Fibroblast of lung (primary cell): ENCODE measurements around the gene MAD2L1BP. TPM values are rescaled to one million over a fixed set of nuclear protein-coding genes. Genes with fewer than 3 reads are reported as not detected.
A peak's percentile ranks its signal among the peaks of the same experiment; 100 is the strongest.
"Not testable (repeated sequence)": the region's sequence is repeated elsewhere in the genome, so short reads cannot be mapped to it uniquely, and the experiment has no call there.

ENCODE experiments used
- DNase-seq, 2 donors: peaks; one replicate each; pipeline versions ENCODE4 v3.0.0 to v3.0.0-alpha.2; 2010; ENCODE audit warnings: low read depth in 2 of 2
- H2AFZ ChIP-seq: 2 replicates; pipeline ENCODE4 v1.5.1; 2012; ENCODE audit warnings: low read length, control low read depth, inconsistent platforms
- H3K27ac ChIP-seq: 2 replicates; pipeline ENCODE4 v1.5.1; 2011; ENCODE audit warnings: low read length, control low read depth; ENCODE audit not compliant: insufficient read depth
- H3K27me3 ChIP-seq: 2 replicates; pipeline ENCODE4 v1.5.1; 2011; ENCODE audit warnings: mild to moderate bottlenecking, low read length; ENCODE audit not compliant: control insufficient read depth, insufficient read depth
- H3K36me3 ChIP-seq: 2 replicates; pipeline ENCODE4 v1.5.1; 2011; ENCODE audit warnings: low read length; ENCODE audit not compliant: control insufficient read depth, insufficient read depth
- H3K4me1 ChIP-seq: 2 replicates; pipeline ENCODE4 v1.5.1; 2011; ENCODE audit warnings: low read length; ENCODE audit not compliant: control insufficient read depth, insufficient read depth; ENCODE audit errors: extremely low read depth
- H3K4me2 ChIP-seq: 2 replicates; pipeline ENCODE4 v1.5.1; 2011; ENCODE audit warnings: low read length, control low read depth; ENCODE audit not compliant: insufficient read depth; ENCODE audit errors: extremely low read depth
- H3K4me3 ChIP-seq, 4 experiments: fragments of 200-600 bp in 1 of 4; sonication (generic) in 1 of 4; replicated peaks in 1 of 4; 2 replicates each; pipeline ENCODE4 v1.5.1; 2011 to 2016; ENCODE audit warnings: low read length in 4 of 4, low read depth in 3 of 4, mild to moderate bottlenecking in 3 of 4, control low read depth in 2 of 4, inconsistent platforms in 1 of 4, mixed read lengths in 1 of 4; ENCODE audit not compliant: insufficient read depth in 1 of 4; ENCODE audit errors: control extremely low read depth in 1 of 4
- H3K79me2 ChIP-seq: 2 replicates; pipeline ENCODE4 v1.5.1; 2012; ENCODE audit warnings: mild to moderate bottlenecking, low read length, inconsistent platforms; ENCODE audit not compliant: control insufficient read depth, insufficient read depth
- H3K9ac ChIP-seq: 2 replicates; pipeline ENCODE4 v1.5.1; 2011; ENCODE audit warnings: mild to moderate bottlenecking, low read length, control low read depth; ENCODE audit not compliant: insufficient read depth
- H3K9me3 ChIP-seq: 2 replicates; pipeline ENCODE4 v1.5.1; 2012; ENCODE audit warnings: low read depth, low read length; ENCODE audit not compliant: control insufficient read depth, insufficient read depth
- H4K20me1 ChIP-seq: 2 replicates; pipeline ENCODE4 v1.5.1; 2011; ENCODE audit warnings: low read length; ENCODE audit not compliant: control insufficient read depth, insufficient read depth; ENCODE audit errors: extremely low read depth
- CTCF ChIP-seq, 2 donors: IDR thresholded peaks in 1 of 2; conservative IDR thresholded peaks in 1 of 2; 1 replicate in 1 of 2; 2 replicates in 1 of 2; pipeline ENCODE4 v1.5.1; 2011 to 2012; ENCODE audit warnings: low read length in 2 of 2, control low read depth in 1 of 2, inconsistent platforms in 1 of 2, low read depth in 1 of 2, mild to moderate bottlenecking in 1 of 2
- EZH2 ChIP-seq: IDR thresholded peaks from 2 replicates; pipeline ENCODE4 v1.5.1; 2012; ENCODE audit warnings: low read length, control low read depth, mild to moderate bottlenecking; ENCODE audit errors: missing control alignments
- polyA minus RNA-seq: library from RNA; depleted of rRNA, polyadenylated mRNA; stranded (reverse); fragments of >200 nt; gene quantifications from 2 replicates; pipeline ENCODE4 v1.2.3, GENCODE V29; 2011; ENCODE audit warnings: low replicate concordance
- polyA plus RNA-seq, 2 donors: library from polyadenylated mRNA; depleted of rRNA in 1 of 2; stranded (reverse) in 1 of 2; unstranded in 1 of 2; fragments of >200 nt; gene quantifications; 2 replicates each; pipeline ENCODE4 v1.2.1, GENCODE V29; 2011 to 2012; ENCODE audit warnings: missing spikeins in 1 of 2
- total RNA-seq: library from RNA; depleted of rRNA; stranded (reverse); fragments of >200 nt; gene quantifications from 2 replicates; pipeline ENCODE4 v1.2.1, GENCODE V29; 2014

The MAD2L1BP gene
- total RNA-seq (19.2 and 19.3 TPM in 2 replicates), polyA plus RNA-seq (34.5 and 39.0 TPM in 2 replicates), polyA minus RNA-seq (37.6 and 39.8 TPM in 2 replicates)
- 21.7 and 26.8 TPM in 2 replicates for polyA plus RNA-seq (2012)

- H3K4me1 ChIP-seq, result peaks cover 4% of the 10 kb centered on the region
- H3K9ac ChIP-seq, result peak within 1 kb of the TSS; percentile 64
- peak within 1 kb of the TSS; percentile 37 for H3K27ac ChIP-seq
- H3K4me2 ChIP-seq, result peak within 1 kb of the TSS; percentile 97
- peak within 1 kb of the TSS; percentile 31 to 94 (median 58) for H3K4me3 ChIP-seq
- peak; percentile 63 for DNase-seq
- no peaks in the 10 kb centered on the region for H3K27me3 ChIP-seq
- no peaks in the 10 kb centered on the region for H4K20me1 ChIP-seq
- peaks cover 6% of the 10 kb centered on the region for H3K36me3 ChIP-seq
- H3K9me3 ChIP-seq, result no peaks in the 10 kb centered on the region
- peaks cover 28% of the 10 kb centered on the region for H3K79me2 ChIP-seq
- TF ChIP-seq EZH2 (no peak), CTCF (conservative IDR thresholded peaks at IDR 0.05 in 1 of 2, IDR thresholded peaks at IDR 0.05 in 1 of 2; ENCODE audit: low read depth in 1 of 2, low read length in 2 of 2) (no peak)
- peak within 1 kb of the TSS; percentile 83 for H2AFZ ChIP-seq
Measured at GRCh38 chr6:43635387-43636307, at the start of gene MAD2L1BP. MAD2L1BP (plus strand) TSS chr6:43635840; CDS start chr6:43635876, 36 bp downstream.

GRCh38 chr6:43588194-43588593 is 47.4 kb upstream of the MAD2L1BP start:
- H3K4me1 ChIP-seq, result no peaks in the 10 kb centered on the region
- H3K9ac ChIP-seq, result no peak overlapping the region
- H3K4me3 ChIP-seq, result no peak overlapping the region
- peaks cover 10% of the 10 kb centered on the region for H3K36me3 ChIP-seq
- no peak for TF ChIP-seq EZH2
- no peak for TF ChIP-seq CTCF (conservative IDR thresholded peaks at IDR 0.05 in 1 of 2, IDR thresholded peaks at IDR 0.05 in 1 of 2; ENCODE audit: low read depth in 1 of 2, low read length in 2 of 2)
- H3K27ac ChIP-seq, result no peak overlapping the region
- no peak overlapping the region for H3K4me2 ChIP-seq
- H2AFZ ChIP-seq, result no peak overlapping the region
- no peak for DNase-seq
- H3K79me2 ChIP-seq, result peaks cover 6% of the 10 kb centered on the region
- H3K27me3 ChIP-seq, result no peaks in the 10 kb centered on the region
- H3K9me3 ChIP-seq, result no peaks in the 10 kb centered on the region
- H4K20me1 ChIP-seq, result no peaks in the 10 kb centered on the region

GRCh38 chr6:43589564-43589963 is 46.1 kb upstream of the MAD2L1BP start:
- not testable (repeated sequence) for H3K27ac ChIP-seq, H3K27me3 ChIP-seq, H4K20me1 ChIP-seq, DNase-seq, H3K9ac ChIP-seq, H3K4me1 ChIP-seq, H3K4me2 ChIP-seq, H3K9me3 ChIP-seq, H3K4me3 ChIP-seq, H3K36me3 ChIP-seq, H2AFZ ChIP-seq, H3K79me2 ChIP-seq
